K562 (cell line): ENCODE data around the gene DOP1B. TPM values are rescaled to one million over a fixed set of nuclear protein-coding genes. Genes with fewer than 3 reads are reported as not detected.

Experiments used
- ESRRA ChIP-seq: fragments of 450-650 bp; IDR thresholded peaks from 2 replicates; pipeline ENCODE4 v1.6.1; 2014; ENCODE audit warnings: low read depth, mild to moderate bottlenecking, moderate library complexity, borderline replicate concordance
- ESRRB ChIP-seq: fragments of 250-450 bp; sonication (Bioruptor Pico); IDR thresholded peaks from 2 replicates; pipeline ENCODE4 v1.5.0; 2020; ENCODE audit warnings: mild to moderate bottlenecking, moderate library complexity, borderline replicate concordance
- IRF2 ChIP-seq: sonication (generic); formaldehyde crosslinking; IDR thresholded peaks from 2 replicates; pipeline ENCODE4 v1.8.1; 2022; ENCODE audit warnings: mild to moderate bottlenecking, missing genetic modification reagents
- JUNB ChIP-seq: fragments of 450-650 bp; formaldehyde crosslinking; conservative IDR thresholded peaks from 2 replicates; pipeline ENCODE4 v1.4.0; 2020; ENCODE audit warnings: mild to moderate bottlenecking
- L3MBTL2 ChIP-seq: fragments of 450-650 bp; IDR thresholded peaks from 2 replicates; pipeline ENCODE4 v1.6.1; 2016; ENCODE audit warnings: mild to moderate bottlenecking, moderate library complexity
- NFIX ChIP-seq: fragments of 250-450 bp; sonication (Bioruptor Pico); IDR thresholded peaks from 2 replicates; pipeline ENCODE4 v1.4.0; 2020; ENCODE audit warnings: low read depth, mild to moderate bottlenecking, moderate library complexity
- POLR2G ChIP-seq: fragments of 200-400 bp; formaldehyde crosslinking; IDR thresholded peaks from 2 replicates; pipeline ENCODE4 v1.6.1; 2017; ENCODE audit warnings: low read depth, mild to moderate bottlenecking, antibody characterized with exemption, low read length, moderate library complexity
- PTTG1 ChIP-seq: fragments of 450-650 bp; IDR thresholded peaks from 2 replicates; pipeline ENCODE4 v1.6.1; 2016; ENCODE audit warnings: low read depth, mild to moderate bottlenecking, missing genetic modification characterization, missing compliant biosample characterization
- SMAD4 ChIP-seq: fragments of 250-450 bp; sonication (Bioruptor Pico); conservative IDR thresholded peaks from 2 replicates; pipeline ENCODE4 v1.8.0; 2021; ENCODE audit warnings: inconsistent platforms, mild to moderate bottlenecking, moderate library complexity
- SUPT5H ChIP-seq: fragments of 450-650 bp; IDR thresholded peaks from 2 replicates; pipeline ENCODE4 v1.6.1; 2016
- polyA plus RNA-seq, 8 experiments: library from polyadenylated mRNA; depleted of rRNA in 4 of 8; stranded (reverse) in 5 of 8; unstranded in 3 of 8; fragments of >200 nt; fragmentation: Nextera tagmentation in 2 of 8; fragmentation: Illumina TruSeq in 1 of 8; extraction: Ambion mirVana in 2 of 8; extraction: Trizol in 1 of 8; gene quantifications; 2 replicates each; pipeline versions ENCODE4 v1.2.1 to v1.2.3, GENCODE V29; 2011 to 2014; ENCODE audit warnings: inconsistent platforms in 1 of 8, missing spikeins in 1 of 8
- total RNA-seq, 7 experiments: library from RNA; depleted of rRNA in 6 of 7; stranded (reverse); fragments of >200 nt in 6 of 7; fragmentation: Illumina TruSeq in 2 of 7; extraction: Trizol in 2 of 7; gene quantifications; 2 replicates each; pipeline versions ENCODE4 v1.2.1 to v1.2.3, GENCODE V29; 2011 to 2021; ENCODE audit warnings: low replicate concordance in 1 of 7
- TF ChIP-seq, protein P1 (sequence below), 2 experiments: fragments of 450-650 bp; formaldehyde crosslinking in 1 of 2; IDR thresholded peaks; 2 replicates each; pipeline versions ENCODE4 v1.4.0 to v1.6.1; 2014 to 2020; ENCODE audit warnings: mild to moderate bottlenecking in 2 of 2, borderline replicate concordance in 1 of 2, low read depth in 1 of 2
- TF ChIP-seq, protein P2 (sequence below): fragments of 450-650 bp; formaldehyde crosslinking; IDR thresholded peaks from 2 replicates; pipeline ENCODE4 v1.4.0; 2020; ENCODE audit warnings: mild to moderate bottlenecking, moderate library complexity
- TF ChIP-seq, protein P3 (sequence below), 2 experiments: fragments of 450-650 bp in 1 of 2; sonication (generic) in 1 of 2; formaldehyde crosslinking; conservative IDR thresholded peaks; 2 replicates each; pipeline versions ENCODE4 v1.4.0 to v1.8.1; 2020 to 2022; ENCODE audit warnings: mild to moderate bottlenecking in 1 of 2, missing genetic modification reagents in 1 of 2
- TF ChIP-seq, protein P4 (sequence below): sonication (generic); formaldehyde crosslinking; IDR thresholded peaks from 2 replicates; pipeline ENCODE4 v1.8.0; 2022; ENCODE audit warnings: mild to moderate bottlenecking, missing genetic modification reagents, borderline replicate concordance

Gene DOP1B
- total and polyA plus RNA-seq, 9 of the 15 experiments (the other 6 are each of a cell fraction or from before 2014, with no cell fraction given), result 0.04 to 2.2 (median 0.68) TPM

DNA sequence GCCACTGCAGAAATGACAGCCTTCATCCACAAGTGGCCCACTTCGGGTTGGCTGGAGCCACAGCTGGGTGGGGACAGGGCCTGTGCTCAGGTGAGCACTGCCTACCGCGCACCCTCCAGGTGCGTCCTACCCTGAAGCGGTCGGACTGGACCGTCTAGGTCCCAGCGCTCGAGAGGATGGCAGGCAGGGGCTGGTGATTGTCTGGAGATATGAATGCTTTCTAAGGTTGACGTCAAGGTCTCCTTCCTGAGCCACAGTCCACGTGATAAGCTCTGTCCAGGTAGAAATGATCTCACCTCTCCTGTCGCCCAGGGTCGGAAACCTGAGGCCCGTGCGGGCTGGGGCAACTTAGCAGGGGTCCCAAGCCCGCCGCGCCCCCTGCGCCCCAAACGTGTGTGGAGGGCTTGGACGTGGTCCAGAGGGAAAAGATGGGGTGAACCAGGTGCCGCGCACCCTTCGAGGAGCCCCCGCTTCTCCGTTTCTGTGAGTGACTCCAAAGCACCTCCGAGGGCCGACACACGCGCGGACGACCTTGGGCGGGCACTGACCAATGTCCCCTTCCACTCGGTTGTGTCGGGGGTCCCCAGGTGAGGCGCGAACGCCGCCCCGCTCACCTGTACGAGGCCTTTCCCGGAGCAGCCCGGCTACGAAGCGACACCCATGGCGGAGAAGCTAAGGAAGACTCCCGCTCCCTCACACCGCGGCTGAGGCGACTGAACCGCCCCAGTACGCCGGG is 853 bp upstream of the DOP1B start (continued):
- TF ChIP-seq, protein P1, sequence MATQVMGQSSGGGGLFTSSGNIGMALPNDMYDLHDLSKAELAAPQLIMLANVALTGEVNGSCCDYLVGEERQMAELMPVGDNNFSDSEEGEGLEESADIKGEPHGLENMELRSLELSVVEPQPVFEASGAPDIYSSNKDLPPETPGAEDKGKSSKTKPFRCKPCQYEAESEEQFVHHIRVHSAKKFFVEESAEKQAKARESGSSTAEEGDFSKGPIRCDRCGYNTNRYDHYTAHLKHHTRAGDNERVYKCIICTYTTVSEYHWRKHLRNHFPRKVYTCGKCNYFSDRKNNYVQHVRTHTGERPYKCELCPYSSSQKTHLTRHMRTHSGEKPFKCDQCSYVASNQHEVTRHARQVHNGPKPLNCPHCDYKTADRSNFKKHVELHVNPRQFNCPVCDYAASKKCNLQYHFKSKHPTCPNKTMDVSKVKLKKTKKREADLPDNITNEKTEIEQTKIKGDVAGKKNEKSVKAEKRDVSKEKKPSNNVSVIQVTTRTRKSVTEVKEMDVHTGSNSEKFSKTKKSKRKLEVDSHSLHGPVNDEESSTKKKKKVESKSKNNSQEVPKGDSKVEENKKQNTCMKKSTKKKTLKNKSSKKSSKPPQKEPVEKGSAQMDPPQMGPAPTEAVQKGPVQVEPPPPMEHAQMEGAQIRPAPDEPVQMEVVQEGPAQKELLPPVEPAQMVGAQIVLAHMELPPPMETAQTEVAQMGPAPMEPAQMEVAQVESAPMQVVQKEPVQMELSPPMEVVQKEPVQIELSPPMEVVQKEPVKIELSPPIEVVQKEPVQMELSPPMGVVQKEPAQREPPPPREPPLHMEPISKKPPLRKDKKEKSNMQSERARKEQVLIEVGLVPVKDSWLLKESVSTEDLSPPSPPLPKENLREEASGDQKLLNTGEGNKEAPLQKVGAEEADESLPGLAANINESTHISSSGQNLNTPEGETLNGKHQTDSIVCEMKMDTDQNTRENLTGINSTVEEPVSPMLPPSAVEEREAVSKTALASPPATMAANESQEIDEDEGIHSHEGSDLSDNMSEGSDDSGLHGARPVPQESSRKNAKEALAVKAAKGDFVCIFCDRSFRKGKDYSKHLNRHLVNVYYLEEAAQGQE (IDR thresholded peaks at IDR 0.05; ENCODE audit: borderline replicate concordance), result no peak
- TF ChIP-seq, protein P1 (CRISPR knock-in tag; IDR thresholded peaks at IDR 0.05; ENCODE audit: low read depth), result peak; percentile 58; the same call in 1 of the 2 replicates
- TF ChIP-seq, protein P2, sequence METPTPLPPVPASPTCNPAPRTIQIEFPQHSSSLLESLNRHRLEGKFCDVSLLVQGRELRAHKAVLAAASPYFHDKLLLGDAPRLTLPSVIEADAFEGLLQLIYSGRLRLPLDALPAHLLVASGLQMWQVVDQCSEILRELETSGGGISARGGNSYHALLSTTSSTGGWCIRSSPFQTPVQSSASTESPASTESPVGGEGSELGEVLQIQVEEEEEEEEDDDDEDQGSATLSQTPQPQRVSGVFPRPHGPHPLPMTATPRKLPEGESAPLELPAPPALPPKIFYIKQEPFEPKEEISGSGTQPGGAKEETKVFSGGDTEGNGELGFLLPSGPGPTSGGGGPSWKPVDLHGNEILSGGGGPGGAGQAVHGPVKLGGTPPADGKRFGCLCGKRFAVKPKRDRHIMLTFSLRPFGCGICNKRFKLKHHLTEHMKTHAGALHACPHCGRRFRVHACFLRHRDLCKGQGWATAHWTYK, result peak; percentile 76
- TF ChIP-seq ESRRB (CRISPR knock-in tag) (no peak), L3MBTL2 (peak; percentile 79), SUPT5H (peak; percentile 37; the same call in 1 of the 2 replicates), SMAD4 (CRISPR knock-in tag) (peak; percentile 57; the same call in 1 of the 2 replicates), POLR2G (peak; percentile 81), IRF2 (CRISPR knock-in tag) (no peak), ESRRA (peak; percentile 59; the same call in 1 of the 2 replicates), PTTG1 (no peak), JUNB (CRISPR knock-in tag) (no peak), NFIX (CRISPR knock-in tag) (no peak)
- TF ChIP-seq, protein P3, sequence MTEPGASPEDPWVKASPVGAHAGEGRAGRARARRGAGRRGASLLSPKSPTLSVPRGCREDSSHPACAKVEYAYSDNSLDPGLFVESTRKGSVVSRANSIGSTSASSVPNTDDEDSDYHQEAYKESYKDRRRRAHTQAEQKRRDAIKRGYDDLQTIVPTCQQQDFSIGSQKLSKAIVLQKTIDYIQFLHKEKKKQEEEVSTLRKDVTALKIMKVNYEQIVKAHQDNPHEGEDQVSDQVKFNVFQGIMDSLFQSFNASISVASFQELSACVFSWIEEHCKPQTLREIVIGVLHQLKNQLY (CRISPR knock-in tag; conservative IDR thresholded peaks at IDR 0.05), result peak in 1 of 2 experiments; percentile 47; a peak in 1 of 4 replicates
- TF ChIP-seq, protein P4, sequence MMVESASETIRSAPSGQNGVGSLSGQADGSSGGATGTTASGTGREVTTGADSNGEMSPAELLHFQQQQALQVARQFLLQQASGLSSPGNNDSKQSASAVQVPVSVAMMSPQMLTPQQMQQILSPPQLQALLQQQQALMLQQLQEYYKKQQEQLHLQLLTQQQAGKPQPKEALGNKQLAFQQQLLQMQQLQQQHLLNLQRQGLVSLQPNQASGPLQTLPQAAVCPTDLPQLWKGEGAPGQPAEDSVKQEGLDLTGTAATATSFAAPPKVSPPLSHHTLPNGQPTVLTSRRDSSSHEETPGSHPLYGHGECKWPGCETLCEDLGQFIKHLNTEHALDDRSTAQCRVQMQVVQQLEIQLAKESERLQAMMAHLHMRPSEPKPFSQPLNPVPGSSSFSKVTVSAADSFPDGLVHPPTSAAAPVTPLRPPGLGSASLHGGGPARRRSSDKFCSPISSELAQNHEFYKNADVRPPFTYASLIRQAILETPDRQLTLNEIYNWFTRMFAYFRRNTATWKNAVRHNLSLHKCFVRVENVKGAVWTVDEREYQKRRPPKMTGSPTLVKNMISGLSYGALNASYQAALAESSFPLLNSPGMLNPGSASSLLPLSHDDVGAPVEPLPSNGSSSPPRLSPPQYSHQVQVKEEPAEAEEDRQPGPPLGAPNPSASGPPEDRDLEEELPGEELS (CRISPR knock-in tag), result 0 out of 2 replicates have a peak, but pooled peaks have one; percentile 63
